Stomach (tissue), 19 donors: ENCODE results near the gene ANO7. TPM values are rescaled to one million over a fixed set of nuclear protein-coding genes. Genes with fewer than 3 reads are reported as not detected.

Source experiments
- DNase-seq, 2 donors: peaks; one replicate each; pipeline versions ENCODE4 v3.0.0 to v3.0.0-alpha.2; 2013 to 2019
- H3K27ac ChIP-seq, 5 donors: fragments of 200-600 bp in 4 of 5; sonication (generic) in 4 of 5; one replicate each; pipeline ENCODE4 v1.5.1; 2013 to 2019; ENCODE audit warnings: mild to moderate bottlenecking in 1 of 5, moderate library complexity in 1 of 5
- H3K27me3 ChIP-seq, 3 donors: fragments of 200-600 bp; sonication (generic); one replicate each; pipeline ENCODE4 v1.5.1; 2017 to 2019; ENCODE audit warnings: mixed run types in 1 of 3
- H3K36me3 ChIP-seq, 4 donors: fragments of 200-600 bp; sonication (generic); 1 replicate in 3 of 4; 2 replicates in 1 of 4; pipeline ENCODE4 v1.5.1; 2016 to 2019
- H3K4me1 ChIP-seq, 4 donors: fragments of 200-600 bp; sonication (generic); one replicate each; pipeline ENCODE4 v1.5.1; 2016 to 2019
- H3K4me3 ChIP-seq, 4 donors: fragments of 200-600 bp; sonication (generic) in 3 of 4; one replicate each; pipeline ENCODE4 v1.5.1; 2016 to 2019; ENCODE audit warnings: mild to moderate bottlenecking in 1 of 4
- H3K9me3 ChIP-seq, 4 donors: fragments of 200-600 bp; sonication (generic); one replicate each; pipeline ENCODE4 v1.5.1; 2016 to 2019
- CTCF ChIP-seq, 7 experiments: fragments of 450-650 bp in 4 of 7; fragments of 200-600 bp in 3 of 7; sonication (generic) in 3 of 7; IDR thresholded peaks; one replicate each; pipeline ENCODE4 v1.5.1; 2016 to 2019; ENCODE audit warnings: antibody characterized with exemption in 7 of 7, control low read depth in 2 of 7, mild to moderate bottlenecking in 1 of 7
- EP300 ChIP-seq: sonication (generic); formaldehyde crosslinking; IDR thresholded peaks from one replicate; pipeline ENCODE4 v1.6.1; 2017; ENCODE audit warnings: antibody characterized with exemption
- POLR2A ChIP-seq, 4 donors: fragments of 450-650 bp; IDR thresholded peaks; one replicate each; pipeline ENCODE4 v1.6.1; 2016; ENCODE audit warnings: antibody characterized with exemption in 4 of 4, control low read depth in 2 of 4, mild to moderate bottlenecking in 1 of 4, moderate library complexity in 1 of 4
- POLR2AphosphoS5 ChIP-seq, 3 donors: sonication (generic); formaldehyde crosslinking; IDR thresholded peaks; one replicate each; pipeline ENCODE4 v1.6.1; 2016; ENCODE audit warnings: antibody characterized with exemption in 3 of 3
- WGBS, 5 donors: extraction: QIAGEN DNeasy Blood & Tissue Kit in 3 of 5; methylation state at CpG; one replicate each; pipeline versions ENCODE4 v1.1.5 to v1.1.7; 2013 to 2018; 5-methylcytosine and 5-hydroxymethylcytosine counted together
- intact Hi-C: fragments of 100-400 bp; cut with DNase I; formaldehyde crosslinking; loops from one replicate; pipeline ENCODE4 v1.15.1; 2023; ENCODE audit warnings: low total_unique reads
- long read RNA-seq, 10 donors: transcript quantifications; one replicate each; lab custom pipeline, GENCODE V29; 2026
- polyA plus RNA-seq, 3 donors: library from polyadenylated mRNA; stranded (reverse); fragments of 200-250 nt; gene quantifications; one replicate each; pipeline ENCODE4 v1.2.3, GENCODE V29; 2013
- total RNA-seq, 5 donors: library from RNA; depleted of rRNA; stranded (reverse); fragments of >200 nt; gene quantifications; one replicate each; pipeline versions ENCODE4 v1.1.0 to v1.2.3, GENCODE V29; 2014 to 2016
- donor health status: healthy with polysubstance abuse.
- donor health status: Bipolar disorder and iron deficiency.
- donor health status: healthy.

ANO7 gene, protein sequence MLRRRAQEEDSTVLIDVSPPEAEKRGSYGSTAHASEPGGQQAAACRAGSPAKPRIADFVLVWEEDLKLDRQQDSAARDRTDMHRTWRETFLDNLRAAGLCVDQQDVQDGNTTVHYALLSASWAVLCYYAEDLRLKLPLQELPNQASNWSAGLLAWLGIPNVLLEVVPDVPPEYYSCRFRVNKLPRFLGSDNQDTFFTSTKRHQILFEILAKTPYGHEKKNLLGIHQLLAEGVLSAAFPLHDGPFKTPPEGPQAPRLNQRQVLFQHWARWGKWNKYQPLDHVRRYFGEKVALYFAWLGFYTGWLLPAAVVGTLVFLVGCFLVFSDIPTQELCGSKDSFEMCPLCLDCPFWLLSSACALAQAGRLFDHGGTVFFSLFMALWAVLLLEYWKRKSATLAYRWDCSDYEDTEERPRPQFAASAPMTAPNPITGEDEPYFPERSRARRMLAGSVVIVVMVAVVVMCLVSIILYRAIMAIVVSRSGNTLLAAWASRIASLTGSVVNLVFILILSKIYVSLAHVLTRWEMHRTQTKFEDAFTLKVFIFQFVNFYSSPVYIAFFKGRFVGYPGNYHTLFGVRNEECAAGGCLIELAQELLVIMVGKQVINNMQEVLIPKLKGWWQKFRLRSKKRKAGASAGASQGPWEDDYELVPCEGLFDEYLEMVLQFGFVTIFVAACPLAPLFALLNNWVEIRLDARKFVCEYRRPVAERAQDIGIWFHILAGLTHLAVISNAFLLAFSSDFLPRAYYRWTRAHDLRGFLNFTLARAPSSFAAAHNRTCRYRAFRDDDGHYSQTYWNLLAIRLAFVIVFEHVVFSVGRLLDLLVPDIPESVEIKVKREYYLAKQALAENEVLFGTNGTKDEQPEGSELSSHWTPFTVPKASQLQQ
- total RNA-seq (100 to 1,000 TPM in 1 of 5 donors, 10 to 100 TPM in 2, 1 to 10 TPM in 2; 4.6 to 138 (median 61.3) TPM), polyA plus RNA-seq (1 to 10 TPM in 2 of 3 donors, under 1 TPM in 1; 0.48 to 2.0 (median 2.0) TPM)
- long read RNA-seq, donor 1, result 0 reads
- long read RNA-seq, donor 2, partial matches to known transcripts, result 0 of 1 reads
- long read RNA-seq, donor 2, other reads (novel, unspliced or antisense), result 0 of 1 reads
- long read RNA-seq, donor 3, result 0 reads
- long read RNA-seq, donor 4, result 0 reads
- long read RNA-seq, donor 5, partial matches to known transcripts, result 299 of 300 reads
- long read RNA-seq, donor 5, other reads (novel, unspliced or antisense), result 0 of 300 reads
- long read RNA-seq, donor 6, result 0 reads
- long read RNA-seq, donor 7, result 0 reads
- long read RNA-seq, donor 8, partial matches to known transcripts, result 288 of 293 reads
- long read RNA-seq, donor 8, other reads (novel, unspliced or antisense), result 5 of 293 reads
- long read RNA-seq, donor 9, result 0 reads
- long read RNA-seq, donor 10, result 0 reads

GRCh38 chr2:241188361-241189092 lies at the start of gene ANO7:
Gene ANO7 (plus strand): TSS chr2:241188677. CDS start chr2:241190064, 1,387 bp downstream.
- DNase-seq, result peak; percentile 73 to 81
- no peaks in the 10 kb centered on the region for H3K9me3 ChIP-seq
- peak within 1 kb of the TSS; percentile 6 to 34 (median 29) for H3K4me3 ChIP-seq
- H3K27me3 ChIP-seq, result peaks cover 0 to 19% (median 0%) of the 10 kb centered on the region in 3 donors
- peaks cover 0 to 11% (median 3%) of the 10 kb centered on the region in 4 donors for H3K36me3 ChIP-seq
- WGBS, 5 donors, result 40 to 64% (median 47%) methylated on average over 5 to 21 of the region's 21 CpGs
- H3K27ac ChIP-seq, result peak within 1 kb of the TSS; percentile 11 to 73 (median 62)
- TF ChIP-seq POLR2AphosphoS5 (IDR thresholded peaks at IDR 0.05) (peak in 2 of 3 donors; percentile 12 to 61), POLR2A (IDR thresholded peaks at IDR 0.05) (no peak)
- intact Hi-C loops, result no loop called here
- H3K4me1 ChIP-seq, result peaks cover 0 to 33% (median 7%) of the 10 kb centered on the region in 4 donors

- WGBS, 5 donors, result 92 to 97% (median 95%) methylated on average over 13 to 24 of the region's 24 CpGs
- H3K4me1 ChIP-seq, result no peaks in the 10 kb centered on the region
- TF ChIP-seq POLR2AphosphoS5 (IDR thresholded peaks at IDR 0.05) (no peak), CTCF (IDR thresholded peaks at IDR 0.05) (no peak), EP300 (no peak), POLR2A (IDR thresholded peaks at IDR 0.05) (no peak)
- DNase-seq, result no peak
- peaks cover 2 to 68% (median 52%) of the 10 kb centered on the region in 4 donors for H3K36me3 ChIP-seq
- no peaks in the 10 kb centered on the region for H3K27me3 ChIP-seq
- H3K27ac ChIP-seq, result no peak overlapping the region
- intact Hi-C loops, result no loop called here
- no peak overlapping the region for H3K4me3 ChIP-seq
- H3K9me3 ChIP-seq, result no peaks in the 10 kb centered on the region
Measured at GRCh38 chr2:241139531-241140444, 48.7 kb upstream of the ANO7 start.

DNA sequence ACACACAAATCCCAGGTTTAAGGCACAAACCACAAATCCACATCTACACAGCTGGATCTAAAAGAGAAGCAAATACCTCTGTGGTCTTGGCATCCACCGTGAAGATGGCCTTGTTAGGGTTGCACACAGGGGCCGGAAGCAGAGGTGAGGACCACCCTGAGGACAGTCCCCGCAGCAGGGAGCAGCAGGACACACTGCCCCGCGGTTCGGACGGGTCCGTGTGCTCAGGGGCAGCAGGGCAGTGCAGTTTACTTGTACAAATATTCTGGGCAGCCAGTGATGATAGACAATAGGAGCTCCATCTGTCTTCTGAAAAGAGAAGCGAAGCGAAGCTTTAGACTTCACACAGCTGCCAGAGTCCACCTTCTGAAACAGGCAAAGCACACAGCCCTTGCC lies 48.0 kb upstream of the ANO7 start:
- H3K36me3 ChIP-seq, result peaks cover 2 to 64% (median 49%) of the 10 kb centered on the region in 4 donors
- 94 to 96% (median 95%) methylated on average over 5 to 10 of the region's 10 CpGs for WGBS, 5 donors
- no peak for DNase-seq

More for the DNA sequence above, 48.0 kb upstream of the ANO7 start:
- no peak overlapping the region for H3K27ac ChIP-seq
- no peaks in the 10 kb centered on the region for H3K27me3 ChIP-seq
- TF ChIP-seq POLR2A (IDR thresholded peaks at IDR 0.05) (no peak), EP300 (no peak), POLR2AphosphoS5 (IDR thresholded peaks at IDR 0.05) (no peak), CTCF (IDR thresholded peaks at IDR 0.05) (no peak)
- no peaks in the 10 kb centered on the region for H3K4me1 ChIP-seq
- H3K4me3 ChIP-seq, result no peak overlapping the region
- intact Hi-C loops, result no loop called here
- no peaks in the 10 kb centered on the region for H3K9me3 ChIP-seq
